ENCODE measurements around the gene POLR2A.

POLR2A gene

GRCh38 chr17:7484067-7484918, at the start of gene POLR2A:
Gene POLR2A, plus strand, starts transcription at chr17:7484366.
- peak; percentile 98 for DNase-seq

DNA sequence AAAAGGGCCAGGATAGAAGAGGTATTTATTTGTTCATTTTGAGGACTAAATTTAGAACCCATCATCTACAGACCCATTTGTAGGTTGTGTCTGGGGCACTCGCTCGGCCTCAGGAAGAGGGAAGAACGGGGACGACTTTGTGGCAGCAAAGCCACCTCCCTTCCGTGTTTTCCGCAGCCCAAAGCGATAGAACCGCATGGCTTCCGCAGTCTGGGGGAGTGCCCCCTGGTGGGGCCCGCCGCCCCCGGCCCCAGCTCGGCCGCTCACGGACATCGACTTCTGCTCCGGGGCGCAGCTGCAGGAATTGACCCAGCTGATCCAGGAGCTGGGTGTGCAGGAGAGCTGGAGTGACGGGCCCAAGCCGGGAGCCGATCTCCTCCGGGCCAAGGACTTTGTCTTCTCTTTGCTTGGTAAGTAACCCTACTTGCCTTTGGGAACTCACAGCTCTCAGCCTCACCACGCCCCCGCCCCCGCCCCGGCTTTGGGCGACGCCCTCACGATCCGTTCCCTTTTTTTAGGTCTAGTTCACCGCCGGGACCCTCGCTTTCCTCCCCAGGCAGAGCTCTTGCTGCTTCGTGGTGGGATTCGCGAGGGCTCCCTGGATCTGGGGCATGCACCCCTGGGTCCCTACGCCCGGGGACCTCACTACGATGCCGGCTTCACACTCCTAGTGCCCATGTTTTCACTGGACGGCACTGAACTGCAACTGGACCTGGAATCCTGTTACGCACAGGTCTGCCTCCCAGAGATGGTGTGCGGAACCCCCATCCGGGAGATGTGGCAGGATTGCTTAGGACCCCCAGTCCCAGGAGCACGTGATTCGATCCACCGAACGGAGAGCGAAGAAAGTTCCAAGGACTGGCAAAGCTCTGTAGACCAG, 48.2 kb upstream of the POLR2A start:
- DNase-seq: peak; percentile 65

GRCh38 chr17:7436556-7437368, 47.4 kb upstream of the POLR2A start:
- DNase-seq: peak; percentile 88

DNA sequence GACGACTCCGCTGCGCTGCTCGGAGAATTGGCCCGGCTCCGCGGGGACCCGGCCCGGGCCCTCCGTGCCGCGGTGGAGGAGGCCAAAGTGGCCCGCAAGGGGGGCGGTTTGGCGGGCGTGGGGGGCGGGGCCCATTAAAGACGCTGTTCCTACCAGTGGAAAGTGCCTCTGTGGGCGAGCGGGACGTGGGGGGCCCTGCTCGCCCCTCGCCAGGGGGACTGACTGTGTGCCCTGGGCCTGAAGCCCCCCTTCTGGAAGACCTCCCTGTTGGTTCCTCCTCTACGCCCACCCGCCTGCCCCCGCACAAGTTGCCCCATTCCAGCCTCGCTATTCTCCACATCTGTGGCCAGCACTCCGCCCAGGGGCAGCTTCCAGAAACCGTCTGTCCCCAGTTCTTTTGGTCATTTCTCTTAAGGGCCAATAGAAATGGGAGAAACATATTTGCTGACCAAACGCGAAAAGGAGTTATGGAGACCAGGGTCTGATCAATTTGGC, 46.8 kb upstream of the POLR2A start:
- no peak for DNase-seq

DNA sequence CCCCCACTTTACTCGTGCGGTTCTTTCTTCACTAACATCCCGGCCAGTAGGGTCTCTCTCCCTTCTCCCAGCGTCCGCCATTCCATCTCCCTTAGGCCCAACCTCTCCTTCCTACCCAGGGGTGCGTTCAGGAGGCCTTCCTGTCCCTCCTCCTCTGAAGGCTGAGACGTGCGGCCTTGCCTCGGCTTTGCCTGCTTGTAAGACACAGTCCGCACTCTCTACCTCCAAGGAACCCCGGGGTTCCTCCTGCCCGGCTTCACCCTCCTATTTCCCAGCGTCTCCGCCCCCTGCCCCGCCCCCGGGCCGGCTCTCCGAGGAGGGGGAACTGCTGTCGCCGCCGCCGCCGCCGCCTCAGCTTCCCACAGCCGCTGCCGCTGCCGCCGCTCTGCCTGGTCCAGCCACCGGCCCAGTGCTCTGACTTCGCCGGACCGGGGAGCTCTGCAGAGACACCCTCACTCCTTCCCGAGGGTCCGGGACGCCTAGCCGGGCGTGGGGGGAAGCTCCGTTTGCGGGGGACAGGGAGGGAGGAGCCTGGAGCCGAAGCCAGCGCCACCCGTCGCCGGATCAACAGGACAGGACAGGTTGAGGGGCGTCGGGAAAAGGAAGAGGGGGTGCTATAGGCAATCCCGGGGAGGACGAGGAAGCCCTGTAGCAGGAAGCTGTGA, 46.1 kb upstream of the POLR2A start:
- peak; percentile 51 for DNase-seq

GRCh38 chr17:7438656-7439460, 45.3 kb upstream of the POLR2A start:
- no peak for DNase-seq

DNA sequence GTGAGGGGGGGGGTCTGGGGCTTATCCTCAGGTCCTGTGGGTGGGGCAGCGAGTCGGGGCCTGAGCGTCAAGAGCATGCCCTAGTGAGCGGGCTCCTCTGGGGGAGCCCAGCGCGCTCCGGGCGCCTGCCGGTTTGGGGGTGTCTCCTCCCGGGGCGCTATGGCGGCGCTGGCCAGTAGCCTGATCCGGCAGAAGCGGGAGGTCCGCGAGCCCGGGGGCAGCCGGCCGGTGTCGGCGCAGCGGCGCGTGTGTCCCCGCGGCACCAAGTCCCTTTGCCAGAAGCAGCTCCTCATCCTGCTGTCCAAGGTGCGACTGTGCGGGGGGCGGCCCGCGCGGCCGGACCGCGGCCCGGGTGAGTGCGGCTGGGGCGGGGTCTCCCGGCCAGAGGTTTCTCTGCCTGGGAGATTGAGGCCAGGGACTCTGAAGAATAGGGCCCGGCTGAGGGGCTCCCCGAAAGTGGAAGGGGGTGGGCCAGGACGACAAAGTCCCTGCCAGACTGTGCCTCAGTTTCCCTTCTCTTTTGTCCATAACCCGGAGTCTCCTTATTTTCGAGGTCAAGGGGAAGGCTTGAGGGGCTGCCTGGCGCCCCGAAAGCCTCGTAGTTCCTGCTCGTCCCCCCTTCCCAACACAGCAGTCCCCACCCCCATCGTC, 44.6 kb upstream of the POLR2A start, which contains the start of gene FGF11:
Gene FGF11, plus strand, starts transcription at position 51 of the 651 bp plus-strand sequence. Its CDS starts 109 bp downstream, at position 160.
- DNase-seq: no peak

GRCh38 chr17:7440113-7440833, 43.9 kb upstream of the POLR2A start:
- DNase-seq: peak; percentile 32

DNA sequence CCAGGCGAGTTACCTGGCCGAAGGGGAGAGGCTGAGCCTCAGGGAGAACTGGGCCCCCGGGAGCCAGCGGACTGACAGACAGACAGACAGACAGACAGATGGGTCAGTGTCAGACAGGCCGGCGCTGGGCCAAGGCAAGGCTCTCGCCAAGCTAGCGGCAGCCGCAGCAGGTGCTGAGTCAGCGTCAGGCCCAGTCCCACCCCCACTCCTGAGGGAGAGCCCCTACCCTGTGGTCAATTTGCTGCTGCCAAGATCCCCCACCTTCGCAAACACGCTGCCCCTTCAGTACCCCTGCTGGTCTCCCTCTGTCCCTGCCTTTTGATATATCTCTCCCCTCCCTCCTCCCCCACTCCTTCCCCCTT, 43.4 kb upstream of the POLR2A start:
- DNase-seq: no peak

DNA sequence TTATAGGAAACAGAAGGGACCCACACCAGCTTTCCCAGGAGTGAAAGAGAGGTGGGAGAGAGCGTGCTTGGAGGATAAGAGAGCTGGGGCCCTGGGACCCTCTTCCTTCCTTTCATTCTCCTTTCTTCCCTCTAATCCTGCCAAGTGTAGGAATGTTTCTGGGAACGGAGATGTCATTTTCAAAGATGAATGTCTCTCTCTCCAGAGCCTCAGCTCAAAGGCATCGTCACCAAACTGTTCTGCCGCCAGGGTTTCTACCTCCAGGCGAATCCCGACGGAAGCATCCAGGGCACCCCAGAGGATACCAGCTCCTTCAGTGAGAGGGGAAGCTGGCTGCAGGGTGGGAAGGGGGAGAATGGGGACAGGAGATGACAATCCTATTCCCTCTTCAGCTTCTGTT, 42.9 kb upstream of the POLR2A start:
- DNase-seq: no peak

- DNase-seq: no peak
Measured at GRCh38 chr17:7442142-7442541, 42.0 kb upstream of the POLR2A start.

GRCh38 chr17:7443499-7444485, 40.4 kb upstream of the POLR2A start:
- DNase-seq: no peak

GRCh38 chr17:7444682-7445618, 39.2 kb upstream of the POLR2A start, which contains the start of gene CHRNB1:
Gene CHRNB1, plus strand, starts transcription at chr17:7445061. Its CDS starts 67 bp downstream, at chr17:7445128.
- no peak for DNase-seq

- DNase-seq: no peak
Measured at GRCh38 chr17:7445619-7445968, 38.6 kb upstream of the POLR2A start.

- DNase-seq: no peak
Measured at GRCh38 chr17:7448461-7448860, 35.7 kb upstream of the POLR2A start.

- DNase-seq: no peak
Measured at GRCh38 chr17:7459961-7460545, 24.1 kb upstream of the POLR2A start.

Measured in activated CD4-positive, alpha-beta T cell treated with anti-CD3 and anti-CD28 coated beads, Interleukin-2, amount 50 U/mL, for 16 hours (primary cell).